ENCODE measurements around the gene DEPDC1B. TPM values are rescaled to one million over a fixed set of nuclear protein-coding genes. Genes with fewer than 3 reads are reported as not detected.
"Not testable (repeated sequence)": the region's sequence is repeated elsewhere in the genome, so short reads cannot be mapped to it uniquely, and the experiment has no call there.

Gene DEPDC1B
- total and polyA plus RNA-seq, 2 experiments from 2014 or later, result 38.3 to 67.9 TPM

DNA sequence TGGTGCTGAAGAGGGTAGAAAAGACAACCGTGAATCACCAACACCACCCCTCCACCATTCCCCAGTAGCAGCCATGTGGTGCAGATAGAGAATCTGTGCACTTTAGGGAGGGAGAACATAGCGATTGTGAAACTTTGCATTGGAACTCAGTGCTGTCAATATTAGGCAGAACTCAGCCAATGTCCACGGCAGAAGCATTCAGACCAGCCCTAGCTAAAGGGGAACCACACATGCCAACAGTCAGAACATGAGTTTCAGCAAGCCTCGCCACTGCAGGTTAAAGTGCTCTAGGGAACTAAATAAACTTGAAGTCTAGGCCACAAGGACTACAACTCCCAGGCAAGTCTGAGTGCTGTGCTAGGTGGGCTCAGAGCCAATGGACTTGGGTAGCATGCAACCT, 38.5 kb upstream of the DEPDC1B start:
- Histone ChIP-seq H3F3A (replicated peaks; ENCODE audit: low read depth) (no peaks in the 10 kb centered on the region), H3K9me2 (ENCODE audit: insufficient read depth) (peaks cover 6% of the 10 kb centered on the region; the same call in 1 of the 2 replicates), H2AFZ (no peak overlapping the region), H4K20me1 (replicated peaks; ENCODE audit: insufficient read depth) (no peaks in the 10 kb centered on the region), H3K79me2 (replicated peaks; ENCODE audit: insufficient read depth) (no peaks in the 10 kb centered on the region), H3K4me3 (no peak overlapping the region), H3K4me1 (ENCODE audit: insufficient read depth) (peaks cover 18% of the 10 kb centered on the region), H3K4me2 (no peak overlapping the region), H3K27me3 (ENCODE audit: insufficient read depth) (no peaks in the 10 kb centered on the region), H3K36me3 (ENCODE audit: insufficient read depth) (peaks cover 5% of the 10 kb centered on the region; the same call in 1 of the 2 replicates), H3K27ac (ENCODE audit: low read depth) (no peak overlapping the region)
- ATAC-seq (no peak), DNase-seq (ENCODE audit: low spot score) (no peak)
- peaks cover 2% of the 10 kb centered on the region for H3K27me3 Mint-ChIP-seq (ENCODE audit: insufficient read depth, low read depth, poor library complexity)
- TF ChIP-seq ZNF114 (CRISPR knock-in tag; IDR thresholded peaks at IDR 0.05) (no peak), ZNF331 (CRISPR knock-in tag; IDR thresholded peaks at IDR 0.05; ENCODE audit: low read depth) (no peak), POLR2AphosphoS5 (IDR thresholded peaks at IDR 0.05; ENCODE audit: low read depth) (no peak), JUNB (IDR thresholded peaks at IDR 0.05; ENCODE audit: unreplicated experiment) (no peak), STAT1 (IDR thresholded peaks at IDR 0.05; ENCODE audit: unreplicated experiment) (no peak), EZH2phosphoT487 (IDR thresholded peaks at IDR 0.05; ENCODE audit: unreplicated experiment) (no peak), EZH2 (IDR thresholded peaks at IDR 0.05; ENCODE audit: low read depth, unreplicated experiment) (no peak)
- H3K27ac Mint-ChIP-seq, result no peak overlapping the region
- H3K9me3 Mint-ChIP-seq, result no peaks in the 10 kb centered on the region; the same call in 2 of the 3 replicates
- H3K4me1 Mint-ChIP-seq, result peaks cover 18% of the 10 kb centered on the region
- H3K36me3 Mint-ChIP-seq (ENCODE audit: low read depth), result no peaks in the 10 kb centered on the region
- no peak overlapping the region for H3K4me3 Mint-ChIP-seq

- H3K4me3 ChIP-seq; H3K4me1 ChIP-seq (ENCODE audit: insufficient read depth); H3K4me1 Mint-ChIP-seq; H4K20me1 ChIP-seq (replicated peaks; ENCODE audit: insufficient read depth); H3K27me3 Mint-ChIP-seq (ENCODE audit: insufficient read depth, low read depth, poor library complexity); H3K36me3 ChIP-seq (ENCODE audit: insufficient read depth); H3K79me2 ChIP-seq (replicated peaks; ENCODE audit: insufficient read depth); H3K27ac ChIP-seq (ENCODE audit: low read depth); H3K27me3 ChIP-seq (ENCODE audit: insufficient read depth); H3F3A ChIP-seq (replicated peaks; ENCODE audit: low read depth); H3K27ac Mint-ChIP-seq; H2AFZ ChIP-seq; ATAC-seq; DNase-seq (ENCODE audit: low spot score); H3K9me3 Mint-ChIP-seq; H3K4me3 Mint-ChIP-seq; H3K4me2 ChIP-seq; H3K36me3 Mint-ChIP-seq (ENCODE audit: low read depth): not testable (repeated sequence)
- H3K9me2 ChIP-seq (ENCODE audit: insufficient read depth), result peaks cover 17% of the 10 kb centered on the region; the same call in 1 of the 2 replicates
Measured at GRCh38 chr5:60730858-60731257, 30.9 kb upstream of the DEPDC1B start.

GRCh38 chr5:60727033-60727679, 27.2 kb upstream of the DEPDC1B start:
- no peak for DNase-seq (ENCODE audit: low spot score)
- no peaks in the 10 kb centered on the region; the same call in 1 of the 3 replicates for H3K9me3 Mint-ChIP-seq
- no peaks in the 10 kb centered on the region for H3K4me1 ChIP-seq (ENCODE audit: insufficient read depth)
- H3F3A ChIP-seq (replicated peaks; ENCODE audit: low read depth), result no peaks in the 10 kb centered on the region
- no peak overlapping the region for H3K4me2 ChIP-seq
- H3K4me3 Mint-ChIP-seq, result no peak overlapping the region
- H3K27ac ChIP-seq (ENCODE audit: low read depth), result no peak overlapping the region
- H4K20me1 ChIP-seq (replicated peaks; ENCODE audit: insufficient read depth), result no peaks in the 10 kb centered on the region
- no peak overlapping the region for H3K4me3 ChIP-seq
- no peaks in the 10 kb centered on the region for H3K27me3 ChIP-seq (ENCODE audit: insufficient read depth)
- H3K27me3 Mint-ChIP-seq (ENCODE audit: insufficient read depth, low read depth, poor library complexity), result no peaks in the 10 kb centered on the region
- no peaks in the 10 kb centered on the region for H3K36me3 ChIP-seq (ENCODE audit: insufficient read depth)
- H3K79me2 ChIP-seq (replicated peaks; ENCODE audit: insufficient read depth), result no peaks in the 10 kb centered on the region
- TF ChIP-seq ZNF114 (CRISPR knock-in tag; IDR thresholded peaks at IDR 0.05) (no peak), CREB1 (CRISPR knock-in tag; IDR thresholded peaks at IDR 0.05; ENCODE audit: low read depth) (no peak), ZNF462 (CRISPR knock-in tag; IDR thresholded peaks at IDR 0.05) (no peak), NANOG (IDR thresholded peaks at IDR 0.05; ENCODE audit: borderline replicate concordance) (no peak)
- no peaks in the 10 kb centered on the region for H3K36me3 Mint-ChIP-seq (ENCODE audit: low read depth)
- H3K27ac Mint-ChIP-seq, result no peak overlapping the region
- peaks cover 2% of the 10 kb centered on the region; the same call in 2 of the 3 replicates for H3K4me1 Mint-ChIP-seq
- no peak for ATAC-seq
- H3K9me2 ChIP-seq (ENCODE audit: insufficient read depth), result peaks cover 8% of the 10 kb centered on the region; the same call in 1 of the 2 replicates
- no peak overlapping the region for H2AFZ ChIP-seq

Data from GM23338 (cell line).